ENCODE results near the gene MYO5A.
"Not testable (repeated sequence)": the region's sequence is repeated elsewhere in the genome, so short reads cannot be mapped to it uniquely, and the experiment has no call there.

Gene MYO5A

GRCh38 chr15:52419494-52419893, 109.2 kb downstream of the MYO5A start:
- no peak for DNase-seq (ENCODE audit: low read depth)

- DNase-seq (ENCODE audit: low read depth) = no peak
These were observed 110.7 kb downstream of the MYO5A start for GRCh38 chr15:52417957-52418356.

GRCh38 chr15:52417521-52417920, 111.2 kb downstream of the MYO5A start:
- no peak for DNase-seq (ENCODE audit: low read depth)

GRCh38 chr15:52416566-52416965, 112.1 kb downstream of the MYO5A start:
- DNase-seq (ENCODE audit: low read depth) = not testable (repeated sequence)

GRCh38 chr15:52415628-52416027, 113.1 kb downstream of the MYO5A start:
- DNase-seq (ENCODE audit: low read depth) = no peak

GRCh38 chr15:52414936-52415335, 113.7 kb downstream of the MYO5A start:
- DNase-seq (ENCODE audit: low read depth) = no peak

GRCh38 chr15:52408823-52409222, 119.9 kb downstream of the MYO5A start:
- DNase-seq (ENCODE audit: low read depth) = no peak

GRCh38 chr15:52407374-52407773, 121.3 kb downstream of the MYO5A start:
- no peak for DNase-seq (ENCODE audit: low read depth)

GRCh38 chr15:52406601-52407000, 122.1 kb downstream of the MYO5A start:
- no peak for DNase-seq (ENCODE audit: low read depth)

- DNase-seq (ENCODE audit: low read depth) = no peak
These were observed 122.8 kb downstream of the MYO5A start for GRCh38 chr15:52405856-52406255.

- no peak for DNase-seq (ENCODE audit: low read depth)
These were observed 131.6 kb downstream of the MYO5A start for GRCh38 chr15:52397118-52397517.

- no peak for DNase-seq (ENCODE audit: low read depth)
These were observed 134.6 kb downstream of the MYO5A start for GRCh38 chr15:52394118-52394517.

- DNase-seq (ENCODE audit: low read depth) = no peak
These were observed 136.5 kb downstream of the MYO5A start for GRCh38 chr15:52392008-52392687.

- no peak for DNase-seq (ENCODE audit: low read depth)
These were observed 137.6 kb downstream of the MYO5A start for GRCh38 chr15:52391069-52391468.

- DNase-seq (ENCODE audit: low read depth) = no peak
These were observed 143.0 kb downstream of the MYO5A start for GRCh38 chr15:52385670-52386069.

GRCh38 chr15:52383100-52383588, 145.5 kb downstream of the MYO5A start:
- DNase-seq (ENCODE audit: low read depth) = no peak

- no peak for DNase-seq (ENCODE audit: low read depth)
These were observed 146.0 kb downstream of the MYO5A start for GRCh38 chr15:52382647-52383046.

GRCh38 chr15:52379395-52380106, 149.1 kb downstream of the MYO5A start:
- DNase-seq (ENCODE audit: low read depth) = no peak

- no peak for DNase-seq (ENCODE audit: low read depth)
These were observed 149.8 kb downstream of the MYO5A start for GRCh38 chr15:52378746-52379394.

- no peak for DNase-seq (ENCODE audit: low read depth)
These were observed 158.7 kb downstream of the MYO5A start for GRCh38 chr15:52370010-52370409.

- DNase-seq (ENCODE audit: low read depth) = no peak
These were observed 159.2 kb downstream of the MYO5A start for GRCh38 chr15:52369455-52369854.

- no peak for DNase-seq (ENCODE audit: low read depth)
These were observed 159.7 kb downstream of the MYO5A start for GRCh38 chr15:52369030-52369429.

GRCh38 chr15:52368402-52368801, 160.3 kb downstream of the MYO5A start:
- no peak for DNase-seq (ENCODE audit: low read depth)

All from non-pigmented ciliary epithelial cell (primary cell).